Effector CD4-positive, alpha-beta T cell (primary cell): ENCODE results near the gene YIPF2.
"Not testable (repeated sequence)": the region's sequence is repeated elsewhere in the genome, so short reads cannot be mapped to it uniquely, and the experiment has no call there.

Experiments used
- DNase-seq: peaks from one replicate; pipeline ENCODE4 v3.0.0-alpha.2; 2020

Gene YIPF2

GRCh38 chr19:10908380-10908960, 20.0 kb downstream of the YIPF2 start:
- DNase-seq, result no peak

GRCh38 chr19:10907925-10908324, 20.5 kb downstream of the YIPF2 start:
- no peak for DNase-seq

- no peak for DNase-seq
Observed at GRCh38 chr19:10899151-10899653, 29.2 kb downstream of the YIPF2 start.

GRCh38 chr19:10898633-10899032, 29.8 kb downstream of the YIPF2 start:
- no peak for DNase-seq

- DNase-seq, result no peak
Observed at GRCh38 chr19:10896851-10897526, 31.4 kb downstream of the YIPF2 start.

- no peak for DNase-seq
Observed at GRCh38 chr19:10895920-10896319, 32.5 kb downstream of the YIPF2 start.

GRCh38 chr19:10895363-10895762, 33.1 kb downstream of the YIPF2 start:
- no peak for DNase-seq

GRCh38 chr19:10894911-10895213, 33.6 kb downstream of the YIPF2 start:
- no peak for DNase-seq

- no peak for DNase-seq
Observed at GRCh38 chr19:10892256-10892655, 36.2 kb downstream of the YIPF2 start.

GRCh38 chr19:10891405-10892086, 36.9 kb downstream of the YIPF2 start:
- DNase-seq, result no peak

- DNase-seq, result no peak
Observed at GRCh38 chr19:10889880-10890279, 38.6 kb downstream of the YIPF2 start.

- no peak for DNase-seq
Observed at GRCh38 chr19:10888421-10888866, 40.0 kb downstream of the YIPF2 start.

- no peak for DNase-seq
Observed at GRCh38 chr19:10887616-10888367, 40.6 kb downstream of the YIPF2 start.

- DNase-seq, result no peak
Observed at GRCh38 chr19:10885201-10886169, 43.0 kb downstream of the YIPF2 start.

- DNase-seq, result no peak
Observed at GRCh38 chr19:10884274-10884673, 44.2 kb downstream of the YIPF2 start.

- no peak for DNase-seq
Observed at GRCh38 chr19:10882108-10882457, 46.4 kb downstream of the YIPF2 start.

- DNase-seq, result no peak
Observed at GRCh38 chr19:10881403-10882107, 46.9 kb downstream of the YIPF2 start.

- DNase-seq, result no peak
Observed at GRCh38 chr19:10878253-10878652, 50.2 kb downstream of the YIPF2 start.

GRCh38 chr19:10877608-10878007, 50.8 kb downstream of the YIPF2 start:
- DNase-seq, result not testable (repeated sequence)

- no peak for DNase-seq
Observed at GRCh38 chr19:10876459-10877240, 51.8 kb downstream of the YIPF2 start.

GRCh38 chr19:10874024-10874423, 54.4 kb downstream of the YIPF2 start:
- DNase-seq, result no peak
